ENCODE measurements around the gene FZD10.

The FZD10 gene

GRCh38 chr12:130214686-130215395 is 52.6 kb downstream of the FZD10 start:
- no peak for DNase-seq
